Measurements from ENCODE around the gene CCDC188.

The CCDC188 gene

GRCh38 chr22:20150381-20151275 is at the start of gene CCDC188:
TSS of gene CCDC188 (minus strand) at chr22:20151055. CDS start at chr22:20150986, 69 bp downstream.
- DNase-seq: no peak

GRCh38 chr22:20199906-20200305 is 49.1 kb upstream of the CCDC188 start:
- no peak for DNase-seq

- no peak for DNase-seq
These were observed 48.6 kb upstream of the CCDC188 start for GRCh38 chr22:20199413-20199842.

GRCh38 chr22:20198557-20199319 is 47.9 kb upstream of the CCDC188 start:
- no peak for DNase-seq

GRCh38 chr22:20197407-20198030 is 46.7 kb upstream of the CCDC188 start:
- no peak for DNase-seq

GRCh38 chr22:20196094-20196842 is 45.4 kb upstream of the CCDC188 start:
- no peak for DNase-seq

- no peak for DNase-seq
These were observed 44.1 kb upstream of the CCDC188 start for GRCh38 chr22:20194681-20195593.

GRCh38 chr22:20193761-20194494 is 43.1 kb upstream of the CCDC188 start:
- DNase-seq: no peak

- DNase-seq: no peak
These were observed 42.3 kb upstream of the CCDC188 start for GRCh38 chr22:20192972-20193760.

- no peak for DNase-seq
These were observed 41.6 kb upstream of the CCDC188 start for GRCh38 chr22:20192293-20192971.

GRCh38 chr22:20191803-20192202 is 40.9 kb upstream of the CCDC188 start:
- DNase-seq: no peak

GRCh38 chr22:20191000-20191515 is 40.2 kb upstream of the CCDC188 start:
- no peak for DNase-seq

GRCh38 chr22:20188567-20188877 is 37.7 kb upstream of the CCDC188 start:
- no peak for DNase-seq

- DNase-seq: no peak
These were observed 37.1 kb upstream of the CCDC188 start for GRCh38 chr22:20187777-20188566.

GRCh38 chr22:20186871-20187546 is 36.2 kb upstream of the CCDC188 start:
- DNase-seq: no peak

GRCh38 chr22:20186183-20186870 is 35.5 kb upstream of the CCDC188 start:
- no peak for DNase-seq

GRCh38 chr22:20185750-20186149 is 34.9 kb upstream of the CCDC188 start:
- DNase-seq: no peak

All from OCI-M1 (cell line).